HepG2 (cell line): ENCODE measurements around the gene XXYLT1. TPM values are rescaled to one million over a fixed set of nuclear protein-coding genes. Genes with fewer than 3 reads are reported as not detected.
A peak's percentile ranks its signal among the peaks of the same experiment; 100 is the strongest.

Source experiments
- ATAC-seq: fragments of 200-7000 bp; cut with Tn5 transposase; 3 replicates; pipeline ENCODE4 v1.9.1; 2020; ENCODE audit warnings: mild to moderate bottlenecking, moderate library complexity
- BruUV-seq: library from RNA; stranded (reverse); fragments of 400-500 nt; replicated peaks from 2 replicates; lab custom pipeline; 2021; lab: Mats Ljungman, UMichigan
- CTCF ChIA-PET: fragments of 300-600 bp; formaldehyde crosslinking; extraction: SDS; loops from one replicate; lab custom pipeline; 2021; ENCODE audit warnings: low total read pairs, inconsistent platforms, low intra/inter-chr PET ratio; lab: Yijun Ruan, JAX
- POLR2A ChIA-PET: fragments of 350-600 bp; sonication (Branson Sonifier 250); formaldehyde crosslinking; loops from one replicate; lab custom pipeline; 2020; ENCODE audit warnings: antibody characterized with exemption, inconsistent platforms; lab: Yijun Ruan, JAX
- DNase-seq: peaks from one replicate; pipeline ENCODE4 v3.0.0-alpha.2; 2015; ENCODE audit warnings: low spot score
- FAIRE-seq: peaks from 3 replicates; lab custom pipeline; 2011; peaks lifted over from hg19 to GRCh38; lab: Jason Lieb, UNC
- H2AFZ ChIP-seq: one replicate; pipeline ENCODE4 v1.6.1; 2011; ENCODE audit warnings: low read length, inconsistent platforms
- H3K27ac ChIP-seq: fragments of 300-600 bp; 3 replicates; pipeline ENCODE4 v1.8.0; 2011; ENCODE audit warnings: mixed run types, mild to moderate bottlenecking, mixed read lengths, low read length, inconsistent platforms; ENCODE audit not compliant: insufficient read depth; ENCODE audit errors: extremely low read length
- H3K27me3 ChIP-seq, 2 experiments: fragments of 200-600 bp in 1 of 2; 2 replicates in 1 of 2; 3 replicates in 1 of 2; pipeline versions ENCODE4 v1.6.0 to v1.8.0; 2011; ENCODE audit warnings: low read length in 2 of 2, mild to moderate bottlenecking in 2 of 2, moderate library complexity in 2 of 2, inconsistent platforms in 1 of 2; ENCODE audit not compliant: insufficient read depth in 2 of 2, control insufficient read depth in 1 of 2
- H3K36me3 ChIP-seq, 2 experiments: fragments of 200-600 bp in 1 of 2; replicated peaks in 1 of 2; 2 replicates in 1 of 2; 3 replicates in 1 of 2; pipeline versions ENCODE4 v1.5.1 to v1.8.0; 2011; ENCODE audit warnings: low read length in 2 of 2, inconsistent platforms in 1 of 2; ENCODE audit not compliant: insufficient read depth in 2 of 2, control insufficient read depth in 1 of 2
- H3K4me1 ChIP-seq: 2 replicates; pipeline ENCODE4 v1.5.1; 2012; ENCODE audit warnings: low read length, inconsistent platforms; ENCODE audit not compliant: insufficient read depth
- H3K4me2 ChIP-seq: 2 replicates; pipeline ENCODE4 v1.6.0; 2011; ENCODE audit warnings: low read depth, low read length, inconsistent platforms
- H3K4me3 ChIP-seq, 3 experiments: fragments of 200-600 bp in 1 of 3; sonication (generic), shearing (Covaris generic) in 1 of 3; replicated peaks in 1 of 3; 2 replicates each; pipeline ENCODE4 v1.5.1; 2011 to 2016; ENCODE audit warnings: low read length in 3 of 3, inconsistent platforms in 2 of 3, low read depth in 2 of 3, mild to moderate bottlenecking in 2 of 3, control low read depth in 1 of 3, mixed read lengths in 1 of 3; ENCODE audit not compliant: insufficient read depth in 1 of 3
- H3K79me2 ChIP-seq: one replicate; pipeline ENCODE4 v1.6.1; 2011; ENCODE audit warnings: low read length, inconsistent platforms; ENCODE audit not compliant: insufficient read depth
- H3K9ac ChIP-seq: 2 replicates; pipeline ENCODE4 v1.6.0; 2011; ENCODE audit warnings: mild to moderate bottlenecking, low read depth, low read length, inconsistent platforms; ENCODE audit not compliant: insufficient read depth
- H3K9me3 ChIP-seq: 2 replicates; pipeline ENCODE4 v1.5.1; 2012; ENCODE audit warnings: mild to moderate bottlenecking, low read length
- H4K20me1 ChIP-seq: 2 replicates; pipeline ENCODE4 v1.6.0; 2011; ENCODE audit warnings: inconsistent platforms, mild to moderate bottlenecking, low read length, moderate library complexity; ENCODE audit not compliant: insufficient read depth
- BHLHE40 ChIP-seq: IDR thresholded peaks from 2 replicates; pipeline ENCODE4 v1.6.1; 2011; ENCODE audit warnings: low read length, improper control_type of control experiment
- FOSL2 ChIP-seq: sonication (generic); formaldehyde crosslinking; IDR thresholded peaks from 2 replicates; pipeline ENCODE4 v1.4.0; 2020; ENCODE audit warnings: missing genetic modification reagents
- HNRNPL ChIP-seq: fragments of 200-400 bp; formaldehyde crosslinking; IDR thresholded peaks from 2 replicates; pipeline ENCODE4 v1.6.1; 2017; ENCODE audit warnings: mild to moderate bottlenecking, low read depth, low read length
- NONO ChIP-seq, 2 experiments: fragments of 450-650 bp in 1 of 2; sonication (generic) in 1 of 2; formaldehyde crosslinking in 1 of 2; IDR thresholded peaks in 1 of 2; conservative IDR thresholded peaks in 1 of 2; 2 replicates each; pipeline versions ENCODE4 v1.6.1 to v1.8.0; 2017 to 2022; ENCODE audit warnings: mild to moderate bottlenecking in 1 of 2, missing genetic modification reagents in 1 of 2, moderate library complexity in 1 of 2
- RBM39 ChIP-seq: fragments of 200-400 bp; formaldehyde crosslinking; IDR thresholded peaks from one replicate; pipeline ENCODE4 v1.6.1; 2018; ENCODE audit warnings: antibody characterized with exemption, mild to moderate bottlenecking, low read depth, low read length; ENCODE audit not compliant: poor library complexity, severe bottlenecking
- SAFB2 ChIP-seq: sonication (generic); formaldehyde crosslinking; IDR thresholded peaks from 2 replicates; pipeline ENCODE4 v1.5.1; 2020; ENCODE audit warnings: missing genetic modification reagents, low read depth, mild to moderate bottlenecking, borderline replicate concordance
- ZNF75D ChIP-seq: sonication (generic); formaldehyde crosslinking; IDR thresholded peaks from 2 replicates; pipeline ENCODE4 v1.8.1; 2023; ENCODE audit warnings: missing genetic modification reagents, mild to moderate bottlenecking, borderline replicate concordance
- WGBS: methylation state at CpG from one replicate; pipeline ENCODE4 v1.1.6; 2017; ENCODE audit warnings: low lambda C conversion rate; 5-methylcytosine and 5-hydroxymethylcytosine counted together
- in situ Hi-C: cut with HindIII; loops from 2 replicates; pipeline ENCODE4 v1.10.0; 2017; ENCODE audit warnings: low pct_unique_long_range_greater_than_20kb; ENCODE audit not compliant: extremely low pct_ligation_motif_present
- intact Hi-C: fragments of 100-400 bp; cut with micrococcal nuclease; formaldehyde crosslinking; loops from one replicate; pipeline ENCODE4 v1.10.0; 2022; ENCODE audit not compliant: unreplicated experiment
- polyA plus RNA-seq, 8 experiments: library from polyadenylated mRNA; depleted of rRNA in 3 of 8; stranded (reverse) in 7 of 8; unstranded in 1 of 8; fragments of >200 nt; fragmentation: Illumina TruSeq in 4 of 8; extraction: Trizol in 4 of 8; gene quantifications; 2 replicates each; pipeline versions ENCODE4 v1.2.1 to v1.2.3, GENCODE V29; 2011 to 2016; ENCODE audit warnings: low read depth in 4 of 8, missing spikeins in 1 of 8, mixed read lengths in 1 of 8; ENCODE audit not compliant: insufficient read depth in 1 of 8
- total RNA-seq, 5 experiments: library from RNA; depleted of rRNA; stranded (reverse); fragments of >200 nt; fragmentation: Illumina TruSeq; extraction: Trizol; gene quantifications; 2 replicates each; pipeline ENCODE4 v1.2.3, GENCODE V29; 2016; ENCODE audit warnings: low read depth in 1 of 5
- TF ChIP-seq, protein P1 (sequence below), 2 experiments: sonication (generic) in 1 of 2; formaldehyde crosslinking in 1 of 2; IDR thresholded peaks; 2 replicates each; pipeline versions ENCODE4 v1.5.1 to v1.6.1; 2011 to 2020; ENCODE audit warnings: borderline replicate concordance in 1 of 2, low read depth in 1 of 2, low read length in 1 of 2, mild to moderate bottlenecking in 1 of 2, missing genetic modification reagents in 1 of 2, moderate library complexity in 1 of 2
- TF ChIP-seq, protein P2 (sequence below): IDR thresholded peaks from 2 replicates; pipeline ENCODE4 v1.6.1; 2016
- TF ChIP-seq, protein P3 (sequence below): sonication (generic); formaldehyde crosslinking; IDR thresholded peaks from 2 replicates; pipeline ENCODE4 v1.9.0; 2022; ENCODE audit warnings: low read depth, missing genetic modification reagents

The XXYLT1 gene
- total and polyA plus RNA-seq, 2 of the 13 experiments (the other 11 are each of a cell fraction or from before 2014, with no cell fraction given): 17.7 to 19.0 TPM

DNA sequence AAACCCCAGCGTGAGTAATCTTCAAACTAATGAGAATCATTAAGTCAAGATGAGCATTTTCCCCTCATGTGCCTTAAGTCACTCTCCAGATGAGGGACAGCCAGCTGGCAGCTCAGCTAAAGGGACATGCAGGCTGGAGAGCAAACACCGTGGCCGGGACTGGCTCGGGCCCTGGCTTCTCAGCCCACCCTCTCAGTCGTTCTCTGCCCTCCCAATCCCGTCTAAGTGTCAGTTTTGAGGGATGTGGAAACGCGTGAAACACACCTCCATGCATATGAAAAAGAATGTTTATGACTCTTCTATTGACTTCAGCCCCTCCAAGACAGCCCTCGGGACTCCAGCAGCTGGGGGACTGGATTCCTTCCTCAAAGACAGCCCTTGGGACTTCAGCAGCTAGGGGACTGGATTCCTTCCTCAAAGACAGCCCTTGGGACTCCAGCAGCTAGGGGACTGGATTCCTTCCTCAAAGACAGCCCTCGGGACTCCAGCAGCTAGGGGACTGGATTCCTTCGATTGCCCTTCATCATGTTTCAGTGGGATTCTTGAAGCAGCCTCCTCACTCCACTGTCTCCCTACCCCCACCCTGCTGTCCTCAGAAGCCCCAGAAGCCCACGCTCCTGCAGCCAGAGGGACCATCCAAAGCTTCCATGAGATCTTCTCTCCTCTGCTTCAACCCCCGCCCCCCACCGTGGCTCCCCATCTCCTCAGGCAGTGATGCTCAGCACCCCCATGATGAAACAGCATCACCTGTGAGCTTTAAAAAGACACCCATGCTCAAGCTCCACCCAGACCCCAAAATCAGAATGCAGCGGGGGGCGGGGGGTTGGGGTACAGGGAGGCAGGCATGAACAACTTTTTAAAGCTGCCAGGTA lies 228.9 kb downstream of the XXYLT1 start (continued):
- no peak for TF ChIP-seq SAFB2 (CRISPR knock-in tag)
- TF ChIP-seq RBM39: no peak

DNA sequence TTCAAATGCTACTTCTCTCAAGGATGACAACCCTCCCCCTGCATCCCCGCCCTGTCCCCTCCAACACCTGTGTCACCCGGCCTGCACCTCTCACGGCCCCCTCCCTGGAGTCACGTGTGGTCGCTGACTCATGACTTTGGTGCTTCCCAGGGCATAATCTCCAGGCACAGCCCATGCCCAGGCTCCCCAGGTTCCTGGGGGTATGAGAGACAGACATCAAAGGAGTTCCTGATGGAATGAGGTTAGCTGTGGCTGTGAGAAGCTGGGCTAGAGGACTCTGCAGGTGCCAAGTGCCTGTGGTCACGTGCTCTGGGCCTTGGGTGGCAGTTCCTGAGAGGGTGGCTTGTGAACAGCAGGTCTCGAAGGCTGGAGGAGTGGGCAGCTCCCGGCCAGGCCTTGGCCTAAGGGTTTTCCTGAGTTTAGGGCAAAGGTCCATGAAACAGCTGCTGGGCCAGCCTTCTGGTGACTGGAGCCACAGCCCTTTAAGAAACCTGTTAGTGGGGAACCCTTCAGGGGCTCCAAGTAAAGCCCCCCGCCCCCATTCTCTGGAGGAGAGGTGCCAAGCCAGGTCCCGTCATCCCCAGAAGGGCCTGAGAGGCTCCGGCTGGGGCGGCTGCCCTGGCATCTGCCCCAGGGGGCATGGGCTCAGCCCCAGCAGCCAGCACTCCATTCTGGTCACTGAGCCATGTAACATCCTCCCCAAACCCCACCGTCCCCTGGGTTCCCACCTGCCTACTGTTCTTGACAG lies 230.0 kb downstream of the XXYLT1 start:
- no peak overlapping the region for H3K4me2 ChIP-seq
- peak; percentile 55 for DNase-seq

More for the DNA sequence above, 230.0 kb downstream of the XXYLT1 start:
- in situ Hi-C loops (no loop called here), intact Hi-C loops (no loop called here)
- peaks cover 7 to 75% of the 10 kb centered on the region in 2 experiments; a peak in 4 of 5 replicates for H3K27me3 ChIP-seq
- H3K36me3 ChIP-seq: no peaks in the 10 kb centered on the region
- CTCF ChIA-PET: no interaction called here
- no peaks in the 10 kb centered on the region for H3K9me3 ChIP-seq
- no peak for FAIRE-seq
- peaks cover 24% of the 10 kb centered on the region for H3K4me1 ChIP-seq
- H3K4me3 ChIP-seq: no peak overlapping the region
- H3K27ac ChIP-seq: no peak overlapping the region
- H3K79me2 ChIP-seq: no peaks in the 10 kb centered on the region
- no peak overlapping the region for H3K9ac ChIP-seq
- TF ChIP-seq, protein P1, sequence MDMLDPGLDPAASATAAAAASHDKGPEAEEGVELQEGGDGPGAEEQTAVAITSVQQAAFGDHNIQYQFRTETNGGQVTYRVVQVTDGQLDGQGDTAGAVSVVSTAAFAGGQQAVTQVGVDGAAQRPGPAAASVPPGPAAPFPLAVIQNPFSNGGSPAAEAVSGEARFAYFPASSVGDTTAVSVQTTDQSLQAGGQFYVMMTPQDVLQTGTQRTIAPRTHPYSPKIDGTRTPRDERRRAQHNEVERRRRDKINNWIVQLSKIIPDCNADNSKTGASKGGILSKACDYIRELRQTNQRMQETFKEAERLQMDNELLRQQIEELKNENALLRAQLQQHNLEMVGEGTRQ (IDR thresholded peaks at IDR 0.05; ENCODE audit: low read depth, low read length): peak; percentile 14; the same call in 1 of the 2 replicates
- TF ChIP-seq, protein P1 (CRISPR knock-in tag; IDR thresholded peaks at IDR 0.05; ENCODE audit: borderline replicate concordance): no peak
- TF ChIP-seq NONO (IDR thresholded peaks at IDR 0.05) (no peak), NONO (CRISPR knock-in tag; conservative IDR thresholded peaks at IDR 0.05) (no peak), FOSL2 (peak; percentile 83), HNRNPL (0 out of 2 replicates have a peak, but pooled peaks have one; percentile 33), ZNF75D (CRISPR knock-in tag) (no peak), BHLHE40 (peak; percentile 75)
- TF ChIP-seq, protein P2, sequence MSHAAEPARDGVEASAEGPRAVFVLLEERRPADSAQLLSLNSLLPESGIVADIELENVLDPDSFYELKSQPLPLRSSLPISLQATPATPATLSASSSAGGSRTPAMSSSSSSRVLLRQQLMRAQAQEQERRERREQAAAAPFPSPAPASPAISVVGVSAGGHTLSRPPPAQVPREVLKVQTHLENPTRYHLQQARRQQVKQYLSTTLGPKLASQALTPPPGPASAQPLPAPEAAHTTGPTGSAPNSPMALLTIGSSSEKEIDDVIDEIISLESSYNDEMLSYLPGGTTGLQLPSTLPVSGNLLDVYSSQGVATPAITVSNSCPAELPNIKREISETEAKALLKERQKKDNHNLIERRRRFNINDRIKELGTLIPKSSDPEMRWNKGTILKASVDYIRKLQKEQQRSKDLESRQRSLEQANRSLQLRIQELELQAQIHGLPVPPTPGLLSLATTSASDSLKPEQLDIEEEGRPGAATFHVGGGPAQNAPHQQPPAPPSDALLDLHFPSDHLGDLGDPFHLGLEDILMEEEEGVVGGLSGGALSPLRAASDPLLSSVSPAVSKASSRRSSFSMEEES (CRISPR knock-in tag): 0 out of 2 replicates have a peak, but pooled peaks have one; percentile 30
- TF ChIP-seq, protein P3, sequence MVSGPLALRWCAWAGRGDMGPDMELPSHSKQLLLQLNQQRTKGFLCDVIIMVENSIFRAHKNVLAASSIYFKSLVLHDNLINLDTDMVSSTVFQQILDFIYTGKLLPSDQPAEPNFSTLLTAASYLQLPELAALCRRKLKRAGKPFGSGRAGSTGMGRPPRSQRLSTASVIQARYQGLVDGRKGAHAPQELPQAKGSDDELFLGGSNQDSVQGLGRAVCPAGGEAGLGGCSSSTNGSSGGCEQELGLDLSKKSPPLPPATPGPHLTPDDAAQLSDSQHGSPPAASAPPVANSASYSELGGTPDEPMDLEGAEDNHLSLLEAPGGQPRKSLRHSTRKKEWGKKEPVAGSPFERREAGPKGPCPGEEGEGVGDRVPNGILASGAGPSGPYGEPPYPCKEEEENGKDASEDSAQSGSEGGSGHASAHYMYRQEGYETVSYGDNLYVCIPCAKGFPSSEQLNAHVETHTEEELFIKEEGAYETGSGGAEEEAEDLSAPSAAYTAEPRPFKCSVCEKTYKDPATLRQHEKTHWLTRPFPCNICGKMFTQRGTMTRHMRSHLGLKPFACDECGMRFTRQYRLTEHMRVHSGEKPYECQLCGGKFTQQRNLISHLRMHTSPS (CRISPR knock-in tag): peak; percentile 48; the same call in 1 of the 2 replicates
- BruUV-seq: no TSS peak
- POLR2A ChIA-PET: no interaction called here
- H4K20me1 ChIP-seq: no peaks in the 10 kb centered on the region
- ATAC-seq: no peak; the same call in 2 of the 3 replicates
- WGBS: 14% methylated on average over 9 of the region's 13 CpGs
- no peak overlapping the region for H2AFZ ChIP-seq
